HG03060 (cell line): ENCODE measurements around the gene CRYBG1.
"Not testable (repeated sequence)": the region's sequence is repeated elsewhere in the genome, so short reads cannot be mapped to it uniquely, and the experiment has no call there.

Experiments
- ATAC-seq: cut with Tn5 transposase; IDR thresholded peaks from one replicate; pipeline ENCODE4 v1.9.1; 2021; ENCODE audit warnings: low read depth, moderate number of reproducible peaks; ENCODE audit not compliant: unreplicated experiment

Gene CRYBG1

GRCh38 chr6:106373502-106374239, 13.2 kb downstream of the CRYBG1 start:
- no peak for ATAC-seq

DNA sequence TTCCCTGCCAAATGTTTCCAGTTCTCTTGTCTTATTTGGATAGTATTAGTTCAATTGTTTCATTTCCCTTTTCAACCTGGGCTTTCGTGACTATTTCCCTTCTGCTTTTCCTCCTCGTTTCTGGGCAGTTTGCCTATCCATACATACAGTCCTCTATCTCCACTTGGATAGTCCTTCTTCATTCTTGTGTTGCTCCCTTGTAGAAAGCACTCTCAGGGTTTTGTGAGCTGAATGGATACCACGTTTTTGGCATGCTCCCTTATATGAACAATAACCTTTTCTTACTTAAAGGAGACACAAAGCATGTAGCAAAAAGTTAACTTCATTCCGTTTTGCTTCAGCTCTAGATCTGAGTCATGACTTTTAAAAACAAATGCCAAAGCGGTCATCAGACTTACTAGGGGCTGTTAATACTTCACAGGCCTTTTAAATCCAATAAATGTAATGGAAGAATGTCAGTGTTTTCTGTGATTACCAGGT, 16.6 kb downstream of the CRYBG1 start:
- ATAC-seq = no peak

DNA sequence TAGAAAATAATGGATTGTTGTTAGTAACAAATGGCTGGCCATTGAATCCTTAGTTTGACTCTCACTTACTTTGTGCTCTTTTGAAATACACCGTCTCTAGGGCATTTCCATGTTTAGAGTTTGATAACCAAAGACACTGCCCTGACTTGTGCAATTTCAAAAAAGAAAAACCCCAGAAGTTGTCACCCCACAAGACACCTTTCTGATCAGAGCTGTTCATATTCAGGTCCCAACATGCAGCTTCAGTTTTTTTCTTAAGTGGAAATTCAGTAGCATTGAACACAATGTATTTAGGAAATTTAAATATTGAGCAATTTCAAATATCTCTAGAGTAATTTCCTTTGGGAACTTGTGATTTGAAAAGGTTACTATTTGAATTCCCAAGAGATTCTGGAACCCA, 19.4 kb downstream of the CRYBG1 start:
- no peak for ATAC-seq

DNA sequence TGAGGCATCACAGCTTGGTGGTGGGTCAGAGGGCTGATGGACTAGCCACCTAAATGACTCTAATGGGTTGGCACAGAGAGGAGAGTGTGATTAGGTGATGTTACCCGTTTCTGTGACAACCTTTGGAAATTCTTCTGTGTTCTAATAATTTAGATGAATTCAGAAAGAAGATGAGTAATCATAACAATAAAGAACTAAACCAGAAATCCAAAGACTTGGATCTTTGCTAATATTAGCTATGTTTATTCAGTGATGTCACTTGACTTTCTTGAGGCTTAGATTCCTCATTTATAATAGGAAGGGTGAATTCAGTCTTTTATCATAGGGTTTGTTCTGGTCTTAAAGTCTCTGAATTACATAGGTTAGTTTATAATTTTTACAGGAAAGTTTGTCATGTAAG, 19.9 kb downstream of the CRYBG1 start:
- no peak for ATAC-seq

DNA sequence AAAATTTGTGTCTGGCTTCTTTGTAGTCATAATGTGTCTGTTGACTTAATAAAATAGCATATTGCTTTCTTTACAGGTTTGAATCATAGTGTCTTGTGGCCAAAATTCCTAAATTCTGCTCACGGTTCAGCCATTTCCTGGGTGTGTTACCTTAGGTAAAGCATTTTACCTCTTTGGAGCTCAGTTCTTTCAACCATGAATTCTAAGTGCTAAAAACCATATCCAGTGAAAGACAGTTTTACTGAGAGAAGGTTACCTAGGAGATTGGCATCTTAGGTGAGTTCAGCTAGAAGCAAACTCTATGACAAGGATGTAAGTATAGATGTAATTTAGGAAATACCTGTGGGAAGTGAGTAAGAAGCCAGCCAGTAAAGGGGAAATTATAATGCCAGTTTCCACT, 20.7 kb downstream of the CRYBG1 start:
- no peak for ATAC-seq

GRCh38 chr6:106381881-106382280, 21.4 kb downstream of the CRYBG1 start:
- ATAC-seq = no peak

- ATAC-seq = no peak
Observed at GRCh38 chr6:106383573-106383972, 23.1 kb downstream of the CRYBG1 start.

DNA sequence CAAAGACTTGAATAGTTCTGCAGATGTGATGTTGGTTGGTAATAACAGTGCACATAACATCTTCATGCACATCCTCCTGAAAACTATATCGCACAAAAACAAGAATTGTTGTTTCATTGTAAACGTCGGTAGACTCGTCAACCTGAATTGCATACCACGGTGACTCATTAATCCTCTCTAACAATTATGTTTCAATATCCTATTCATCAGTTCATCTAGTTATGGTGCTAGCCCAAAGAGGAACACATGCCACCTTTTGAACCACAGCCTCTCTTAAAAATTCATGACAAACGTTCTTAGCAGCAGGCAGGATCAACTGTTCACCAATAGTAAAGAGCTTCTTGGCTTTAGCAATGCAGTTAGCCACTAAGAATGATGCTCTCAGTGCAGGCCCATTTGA, 25.0 kb downstream of the CRYBG1 start:
- ATAC-seq = no peak

GRCh38 chr6:106387875-106388274, 27.4 kb downstream of the CRYBG1 start:
- ATAC-seq = no peak

DNA sequence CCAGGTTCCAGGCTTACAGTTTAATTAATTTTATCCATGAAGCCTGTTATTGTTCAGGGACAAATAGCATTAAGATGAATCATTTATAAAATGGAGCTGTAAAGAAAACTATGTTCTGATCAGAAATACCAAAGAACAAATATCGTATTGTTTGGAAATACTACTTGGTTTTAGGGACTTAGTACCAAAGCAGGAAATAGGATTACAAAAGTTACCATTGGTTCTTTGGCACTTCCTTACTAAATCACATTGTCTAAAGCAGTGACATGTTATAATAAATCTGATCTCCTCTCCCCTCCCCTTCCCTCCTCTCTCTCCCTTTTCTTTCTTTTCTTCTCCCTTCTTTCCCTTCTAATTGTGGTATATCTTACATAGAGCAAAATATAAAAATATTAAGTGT, 29.6 kb downstream of the CRYBG1 start:
- ATAC-seq = no peak

DNA sequence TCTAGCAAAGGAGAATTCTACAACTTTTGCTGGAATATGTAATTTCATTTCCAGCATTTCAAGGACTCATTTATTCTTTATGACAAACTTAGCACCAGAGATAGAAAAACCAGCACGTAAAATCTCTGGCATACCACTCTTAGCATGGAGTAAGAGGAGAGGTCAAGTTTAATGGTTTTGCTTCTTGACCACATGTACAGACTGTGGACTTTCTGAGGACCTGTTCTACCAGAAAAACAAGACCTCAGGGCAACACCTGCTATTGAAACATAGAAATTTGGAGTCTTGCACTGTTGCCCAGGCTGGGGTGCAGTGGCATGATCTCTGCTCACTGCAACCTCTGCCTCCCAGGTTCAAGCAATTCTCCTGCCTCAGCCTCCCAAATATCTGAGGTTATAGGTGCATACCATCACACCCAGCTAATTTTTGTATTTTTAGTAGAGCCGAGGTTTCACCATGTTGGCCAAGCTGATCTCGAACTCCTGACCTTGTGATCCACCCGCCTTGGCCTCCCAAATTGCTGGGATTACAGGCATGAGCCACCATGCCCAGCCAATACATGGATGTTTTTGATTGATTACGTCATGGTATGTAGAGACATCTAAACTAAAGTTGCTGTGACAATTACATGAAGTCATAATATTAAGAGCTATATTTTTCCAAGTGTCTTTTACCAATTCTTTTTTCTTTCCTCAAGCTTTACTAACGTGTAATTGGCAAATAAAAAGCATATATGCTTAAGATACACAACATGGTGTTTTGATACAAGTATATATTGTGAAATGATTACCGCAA, 36.1 kb downstream of the CRYBG1 start:
- ATAC-seq = no peak

- ATAC-seq = no peak
Observed at GRCh38 chr6:106397431-106397830, 36.9 kb downstream of the CRYBG1 start.

GRCh38 chr6:106398621-106399020, 38.1 kb downstream of the CRYBG1 start:
- ATAC-seq = no peak

DNA sequence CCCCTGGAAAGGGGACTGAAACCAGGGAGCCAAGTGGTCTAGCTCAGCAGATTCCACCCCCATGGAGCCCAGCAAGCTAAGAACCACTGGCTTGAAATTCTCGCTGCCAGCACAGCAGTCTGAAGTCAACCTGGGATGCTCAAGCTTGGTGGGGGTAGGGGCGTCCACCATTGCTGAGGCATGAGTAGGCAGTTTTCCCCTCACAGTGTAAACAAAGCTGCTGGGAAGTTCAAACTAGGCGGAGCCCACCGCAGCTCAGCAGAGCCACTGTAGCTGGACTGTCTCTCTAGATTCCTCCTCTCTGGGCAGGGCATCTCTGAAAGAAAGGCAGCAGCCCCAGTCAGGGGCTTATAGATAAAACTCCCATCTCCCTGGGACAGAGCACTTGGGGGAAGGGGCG, 44.5 kb downstream of the CRYBG1 start:
- not testable (repeated sequence) for ATAC-seq

GRCh38 chr6:106411056-106411455, 50.5 kb downstream of the CRYBG1 start:
- ATAC-seq = no peak

GRCh38 chr6:106411643-106412200, 51.2 kb downstream of the CRYBG1 start:
- no peak for ATAC-seq

GRCh38 chr6:106413016-106413415, 52.5 kb downstream of the CRYBG1 start:
- ATAC-seq = no peak

- ATAC-seq = no peak
Observed at GRCh38 chr6:106413722-106414121, 53.2 kb downstream of the CRYBG1 start.

- no peak for ATAC-seq
Observed at GRCh38 chr6:106415921-106416320, 55.4 kb downstream of the CRYBG1 start.

DNA sequence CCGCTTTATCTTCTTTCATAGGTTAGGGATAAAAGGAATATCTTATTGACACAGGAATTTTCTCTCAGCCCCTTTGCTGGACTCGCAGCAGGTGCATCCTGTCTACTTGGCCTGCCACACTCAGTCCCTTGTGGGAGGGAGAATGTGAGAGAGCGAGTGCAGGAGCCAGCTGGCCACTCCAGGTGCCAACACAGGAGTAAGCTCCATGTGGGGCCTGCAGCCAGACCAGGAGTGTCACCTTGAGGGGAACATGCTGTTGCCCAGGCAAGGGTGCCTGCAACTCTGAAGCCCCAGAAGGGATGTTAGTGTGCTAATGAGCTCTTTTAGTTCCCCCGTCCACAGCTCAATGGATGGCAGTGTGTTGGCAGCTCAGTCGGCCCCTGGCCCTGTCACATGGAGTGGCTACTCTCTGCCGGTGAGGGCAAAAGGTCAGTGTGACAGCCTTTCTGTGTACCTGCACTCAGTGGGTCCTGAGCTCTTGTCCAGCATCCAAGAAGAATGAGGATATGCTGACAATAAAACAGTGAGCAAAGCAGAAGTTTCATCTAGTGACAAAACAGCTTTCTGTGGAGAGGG, 57.1 kb downstream of the CRYBG1 start:
- ATAC-seq = no peak

DNA sequence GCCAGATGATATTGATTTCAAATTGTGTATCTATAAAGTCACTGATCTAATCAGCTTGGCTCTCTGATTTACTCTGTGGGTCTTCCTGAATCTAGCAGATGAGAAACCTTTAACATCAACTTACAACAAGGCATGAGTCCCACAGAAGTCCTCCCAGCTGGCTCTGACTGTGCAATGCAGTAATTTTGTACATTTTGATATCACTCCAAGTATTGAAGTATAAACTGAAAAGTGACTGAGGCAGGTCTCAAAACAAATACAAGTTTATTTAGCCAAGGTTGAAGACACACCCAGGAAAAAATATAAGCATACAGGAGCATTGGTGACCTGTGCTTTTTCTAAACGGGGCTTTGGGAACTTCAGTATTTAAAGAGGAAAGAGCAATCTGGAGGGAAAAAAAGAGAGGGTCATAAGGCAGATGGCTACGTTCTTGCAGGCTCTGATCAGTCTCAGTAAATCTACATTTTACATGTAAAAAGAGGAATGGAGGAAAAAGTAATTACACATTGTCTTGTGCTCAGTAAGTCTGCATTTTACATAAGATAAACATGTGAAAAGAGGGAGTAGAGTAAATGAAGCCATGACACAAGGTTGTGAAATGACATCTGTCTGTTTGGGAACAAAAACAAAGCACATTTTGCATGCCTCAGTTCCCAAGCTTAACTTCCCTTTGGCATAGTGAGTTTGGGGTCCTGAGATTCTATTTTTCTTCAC, 59.5 kb downstream of the CRYBG1 start:
- ATAC-seq = no peak
